ENCODE data around the gene SPPL3.

DNA sequence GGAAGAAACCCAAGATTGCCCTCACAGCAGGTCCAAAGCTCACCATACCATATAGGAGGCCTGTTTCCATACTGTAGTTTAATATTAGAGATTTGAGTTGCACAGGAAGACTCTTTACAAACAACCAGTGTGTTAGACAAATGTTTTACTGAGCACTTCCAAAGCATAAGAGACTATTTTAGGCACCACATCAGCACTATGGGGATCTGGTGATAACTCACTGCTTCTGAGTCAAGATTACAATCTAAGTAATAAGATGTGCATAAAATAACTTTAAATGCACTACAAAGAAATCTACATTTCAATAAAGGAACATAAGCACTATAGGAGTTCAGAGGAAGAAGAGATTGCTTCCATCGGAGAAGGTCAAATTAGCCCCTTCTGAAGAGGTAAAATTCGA lies 71.4 kb downstream of the SPPL3 start:
- no peak for TF ChIP-seq POLR2A (IDR thresholded peaks at IDR 0.05)
- no peak for TF ChIP-seq CTCF (IDR thresholded peaks at IDR 0.05)
- TF ChIP-seq EP300 (IDR thresholded peaks at IDR 0.05), result no peak

All from tibial nerve (tissue), 4 donors.